HG02571 (cell line): ENCODE results near the gene ARMC8.

Experiments
- ATAC-seq: cut with Tn5 transposase; IDR thresholded peaks from one replicate; pipeline ENCODE4 v1.9.1; 2021; ENCODE audit warnings: mild to moderate bottlenecking, moderate library complexity; ENCODE audit not compliant: unreplicated experiment

ARMC8 gene

GRCh38 chr3:138344754-138345153 lies 157.7 kb downstream of the ARMC8 start:
- no peak for ATAC-seq
